Measurements from ENCODE around the gene NT5DC3. TPM values are rescaled to one million over a fixed set of nuclear protein-coding genes. Genes with fewer than 3 reads are reported as not detected.

Gene NT5DC3
- total and polyA plus RNA-seq, 2 of the 13 experiments (the other 11 are each of a cell fraction or from before 2014, with no cell fraction given): 3.2 to 6.6 TPM

DNA sequence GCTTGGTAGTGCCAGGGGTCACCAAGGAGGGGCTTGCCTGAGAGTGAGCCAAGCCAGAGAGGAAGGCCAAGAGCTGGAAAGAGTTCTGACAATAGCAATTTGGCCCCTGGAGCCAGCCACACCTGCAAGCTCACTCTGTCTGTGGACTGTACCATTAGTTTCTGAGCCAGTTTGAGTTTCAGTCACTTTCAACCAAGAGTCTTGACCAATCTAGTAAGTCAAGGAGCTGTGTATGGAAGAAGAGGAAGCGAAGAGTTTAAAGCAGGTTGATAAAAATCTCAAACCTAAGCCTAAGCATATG lies 38.5 kb downstream of the NT5DC3 start:
- Histone ChIP-seq H4K20me1 (ENCODE audit: insufficient read depth, low read length) (no peaks in the 10 kb centered on the region), H3K4me3 (replicated peaks in 1 of 3; ENCODE audit: insufficient read depth in 1 of 3, low read depth in 2 of 3, low read length in 3 of 3) (no peak overlapping the region), H3K4me2 (ENCODE audit: low read depth, low read length) (no peak overlapping the region), H3K4me1 (ENCODE audit: insufficient read depth, low read length) (peaks cover 55% of the 10 kb centered on the region), H3K9me3 (ENCODE audit: low read length) (no peaks in the 10 kb centered on the region), H3K27me3 (ENCODE audit: control insufficient read depth in 1 of 2, insufficient read depth in 2 of 2, low read length in 2 of 2) (no peaks in the 10 kb centered on the region), H3K79me2 (ENCODE audit: insufficient read depth, low read length) (no peaks in the 10 kb centered on the region), H3K27ac (ENCODE audit: extremely low read length, insufficient read depth, low read length) (no peak overlapping the region), H2AFZ (ENCODE audit: low read length) (no peak overlapping the region), H3K9ac (ENCODE audit: insufficient read depth, low read depth, low read length) (no peak overlapping the region), H3K36me3 (replicated peaks in 1 of 2; ENCODE audit: control insufficient read depth in 1 of 2, insufficient read depth in 2 of 2, low read length in 2 of 2) (peaks cover 4 to 15% of the 10 kb centered on the region in 2 experiments; a peak in 4 of 5 replicates)
- TF ChIP-seq ZNF329 (CRISPR knock-in tag; IDR thresholded peaks at IDR 0.05; ENCODE audit: low read depth): peak; percentile 94
- TF ChIP-seq AGO2 (optimal IDR thresholded peaks at IDR 0.05; ENCODE audit: low read depth, low read length): no peak
- BruUV-seq (replicated peaks): no TSS peak
- POLR2A ChIA-PET: no interaction called here
- FAIRE-seq (no peak), DNase-seq (ENCODE audit: low spot score) (no peak), ATAC-seq (no peak)
- 100% methylated on average over 1 of the region's 1 CpG for WGBS (ENCODE audit: low lambda C conversion rate)
- CTCF ChIA-PET (ENCODE audit: low intra/inter-chr PET ratio, low total read pairs): no interaction called here
- in situ Hi-C loops (cut with HindIII; ENCODE audit: extremely low pct_ligation_motif_present, low pct_unique_long_range_greater_than_20kb) (no loop called here), intact Hi-C loops (cut with micrococcal nuclease; ENCODE audit: unreplicated experiment) (loop anchor here (5.0 kb wide), 1 partner anchor 35 kb away; no protein-coding TSS in a partner anchor)

GRCh38 chr12:103801709-103802585 lies 39.1 kb downstream of the NT5DC3 start:
- FAIRE-seq (no peak), ATAC-seq (no peak), DNase-seq (ENCODE audit: low spot score) (peak; percentile 57)
- CTCF ChIA-PET (ENCODE audit: low intra/inter-chr PET ratio, low total read pairs): no interaction called here
- Histone ChIP-seq H2AFZ (ENCODE audit: low read length) (no peak overlapping the region), H3K9ac (ENCODE audit: insufficient read depth, low read depth, low read length) (no peak overlapping the region), H4K20me1 (ENCODE audit: insufficient read depth, low read length) (no peaks in the 10 kb centered on the region), H3K27me3 (ENCODE audit: control insufficient read depth in 1 of 2, insufficient read depth in 2 of 2, low read length in 2 of 2) (no peaks in the 10 kb centered on the region), H3K27ac (ENCODE audit: extremely low read length, insufficient read depth, low read length) (no peak overlapping the region), H3K4me3 (replicated peaks in 1 of 3; ENCODE audit: insufficient read depth in 1 of 3, low read depth in 2 of 3, low read length in 3 of 3) (no peak overlapping the region), H3K4me2 (ENCODE audit: low read depth, low read length) (no peak overlapping the region), H3K36me3 (replicated peaks in 1 of 2; ENCODE audit: control insufficient read depth in 1 of 2, insufficient read depth in 2 of 2, low read length in 2 of 2) (peaks cover 3 to 18% of the 10 kb centered on the region in 2 experiments; a peak in 4 of 5 replicates), H3K79me2 (ENCODE audit: insufficient read depth, low read length) (no peaks in the 10 kb centered on the region), H3K9me3 (ENCODE audit: low read length) (no peaks in the 10 kb centered on the region), H3K4me1 (ENCODE audit: insufficient read depth, low read length) (peaks cover 55% of the 10 kb centered on the region)
- no peak for TF ChIP-seq DR1 (CRISPR knock-in tag; IDR thresholded peaks at IDR 0.05)
- TF ChIP-seq BRCA1 (CRISPR knock-in tag; IDR thresholded peaks at IDR 0.05): no peak
- TF ChIP-seq FOSL2 (CRISPR knock-in tag; IDR thresholded peaks at IDR 0.05): no peak
- TF ChIP-seq KLF9 (CRISPR knock-in tag; IDR thresholded peaks at IDR 0.05; ENCODE audit: low read depth): no peak
- TF ChIP-seq ZFP36L1 (CRISPR knock-in tag; IDR thresholded peaks at IDR 0.05): no peak
- TF ChIP-seq, protein P1, sequence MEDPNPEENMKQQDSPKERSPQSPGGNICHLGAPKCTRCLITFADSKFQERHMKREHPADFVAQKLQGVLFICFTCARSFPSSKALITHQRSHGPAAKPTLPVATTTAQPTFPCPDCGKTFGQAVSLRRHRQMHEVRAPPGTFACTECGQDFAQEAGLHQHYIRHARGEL (CRISPR knock-in tag; IDR thresholded peaks at IDR 0.05): no peak
- TF ChIP-seq NRL (CRISPR knock-in tag; IDR thresholded peaks at IDR 0.05; ENCODE audit: borderline replicate concordance): no peak
- TF ChIP-seq NBN (conservative IDR thresholded peaks at IDR 0.05): no peak
- TF ChIP-seq MXD4 (CRISPR knock-in tag; IDR thresholded peaks at IDR 0.05): no peak
- no peak for TF ChIP-seq PLSCR1 (CRISPR knock-in tag; IDR thresholded peaks at IDR 0.05; ENCODE audit: borderline replicate concordance)
- TF ChIP-seq BORCS8-MEF2B (CRISPR knock-in tag; IDR thresholded peaks at IDR 0.05): no peak
- TF ChIP-seq ZMAT3 (CRISPR knock-in tag; conservative IDR thresholded peaks at IDR 0.05): no peak
- TF ChIP-seq HNRNPK (IDR thresholded peaks at IDR 0.05; ENCODE audit: low read depth, low read length, poor library complexity, severe bottlenecking): no peak
- TF ChIP-seq NKX3-1 (CRISPR knock-in tag; IDR thresholded peaks at IDR 0.05): no peak
- no peak for TF ChIP-seq EED (CRISPR knock-in tag; IDR thresholded peaks at IDR 0.05)
- in situ Hi-C loops (cut with HindIII; ENCODE audit: extremely low pct_ligation_motif_present, low pct_unique_long_range_greater_than_20kb): no loop called here
- POLR2A ChIA-PET: no interaction called here
- BruUV-seq (replicated peaks): no TSS peak
- 94% methylated on average over 8 of the region's 11 CpGs for WGBS (ENCODE audit: low lambda C conversion rate)
- intact Hi-C loops (cut with micrococcal nuclease; ENCODE audit: unreplicated experiment): loop anchor here (5.0 kb wide), 1 partner anchor 35 kb away; no protein-coding TSS in a partner anchor

Measured in HepG2 (cell line).